OCI-LY1 (cell line): Measurements from ENCODE around the gene CHRNB1.
A peak's percentile ranks its signal among the peaks of the same experiment; 100 is the strongest.

Experiments
- EZH2 ChIP-seq: fragments of 200-600 bp; sonication (generic), shearing (Covaris generic); IDR thresholded peaks from 2 replicates; pipeline ENCODE4 v1.8.0; 2017; ENCODE audit warnings: borderline replicate concordance, mixed run types, mild to moderate bottlenecking, antibody characterized with exemption, low read length, moderate library complexity, mixed read lengths
- TF ChIP-seq, protein P1 (sequence below): fragments of 200-600 bp; sonication (generic), shearing (Covaris generic); IDR thresholded peaks from 2 replicates; pipeline ENCODE4 v1.5.1; 2017; ENCODE audit warnings: mild to moderate bottlenecking, antibody characterized with exemption, low read length, moderate library complexity, mixed read lengths

- TF ChIP-seq, protein P1, sequence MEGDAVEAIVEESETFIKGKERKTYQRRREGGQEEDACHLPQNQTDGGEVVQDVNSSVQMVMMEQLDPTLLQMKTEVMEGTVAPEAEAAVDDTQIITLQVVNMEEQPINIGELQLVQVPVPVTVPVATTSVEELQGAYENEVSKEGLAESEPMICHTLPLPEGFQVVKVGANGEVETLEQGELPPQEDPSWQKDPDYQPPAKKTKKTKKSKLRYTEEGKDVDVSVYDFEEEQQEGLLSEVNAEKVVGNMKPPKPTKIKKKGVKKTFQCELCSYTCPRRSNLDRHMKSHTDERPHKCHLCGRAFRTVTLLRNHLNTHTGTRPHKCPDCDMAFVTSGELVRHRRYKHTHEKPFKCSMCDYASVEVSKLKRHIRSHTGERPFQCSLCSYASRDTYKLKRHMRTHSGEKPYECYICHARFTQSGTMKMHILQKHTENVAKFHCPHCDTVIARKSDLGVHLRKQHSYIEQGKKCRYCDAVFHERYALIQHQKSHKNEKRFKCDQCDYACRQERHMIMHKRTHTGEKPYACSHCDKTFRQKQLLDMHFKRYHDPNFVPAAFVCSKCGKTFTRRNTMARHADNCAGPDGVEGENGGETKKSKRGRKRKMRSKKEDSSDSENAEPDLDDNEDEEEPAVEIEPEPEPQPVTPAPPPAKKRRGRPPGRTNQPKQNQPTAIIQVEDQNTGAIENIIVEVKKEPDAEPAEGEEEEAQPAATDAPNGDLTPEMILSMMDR, result peak; percentile 61
- no peak for TF ChIP-seq EZH2
These were observed 8.9 kb upstream of the CHRNB1 start for GRCh38 chr17:7435676-7436555.
